DND-41 (cell line): ENCODE data around the gene TNS1.

Experiments
- CTCF ChIP-seq: IDR thresholded peaks from 2 replicates; pipeline ENCODE4 v1.5.1; 2012; ENCODE audit warnings: borderline replicate concordance, low read length, moderate library complexity, mild to moderate bottlenecking; ENCODE audit not compliant: poor library complexity, severe bottlenecking; ENCODE audit errors: extremely low read depth
- EZH2 ChIP-seq: IDR thresholded peaks from 3 replicates; pipeline ENCODE4 v1.6.1; 2012; ENCODE audit warnings: borderline replicate concordance, low read depth, mild to moderate bottlenecking, moderate library complexity, low read length, inconsistent platforms; ENCODE audit not compliant: severe bottlenecking

GRCh38 chr2:217822296-217823252 lies 180.2 kb downstream of the TNS1 start:
- TF ChIP-seq CTCF = no peak
- TF ChIP-seq EZH2 = no peak
